HCT116 (cell line): ENCODE measurements around the gene SYNPO. TPM values are rescaled to one million over a fixed set of nuclear protein-coding genes. Genes with fewer than 3 reads are reported as not detected.

Experiments used
- ATAC-seq: fragments of 200-7000 bp; cut with Tn5 transposase; 2 replicates; pipeline ENCODE4 v1.9.1; 2020; ENCODE audit warnings: mild to moderate bottlenecking, moderate library complexity
- BruUV-seq: library from RNA; stranded (reverse); fragments of 400-500 nt; replicated peaks from 2 replicates; lab custom pipeline; 2021; lab: Mats Ljungman, UMichigan
- CTCF ChIA-PET: fragments of 300-600 bp; sonication (Branson Sonifier 250); formaldehyde crosslinking; loops from one replicate; lab custom pipeline; 2021; ENCODE audit warnings: antibody characterized with exemption; lab: Charles Lee
- POLR2A ChIA-PET: fragments of 300-600, 350-600 bp; sonication (Branson Sonifier 250); formaldehyde crosslinking; loops from one replicate; lab custom pipeline; 2021; ENCODE audit warnings: antibody characterized with exemption; lab: Charles Lee
- RAD21 ChIA-PET, 2 experiments: fragments of 300-600 bp; sonication (Branson Sonifier 250); formaldehyde crosslinking; loops; one replicate each; lab custom pipeline; 2023; ENCODE audit warnings: low total read pairs in 2 of 2; ENCODE audit not compliant: uncharacterized antibody in 2 of 2, unreplicated experiment in 2 of 2, low non-redundant PET in 1 of 2; lab: Charles Lee
- DNase-seq: peaks from one replicate; pipeline ENCODE4 v3.0.0-alpha.2; 2010; ENCODE audit warnings: low read depth, low spot score
- H2AFZ ChIP-seq: fragments of 200-600 bp; shearing (Covaris generic), sonication (generic); 2 replicates; pipeline ENCODE4 v1.6.1; 2017; ENCODE audit warnings: low read depth, mixed run types, mixed read lengths, antibody characterized with exemption, low read length; ENCODE audit not compliant: poor library complexity, severe bottlenecking
- H3K27ac ChIP-seq: 2 replicates; pipeline ENCODE4 v1.5.1; 2012; ENCODE audit warnings: low read depth, low read length
- H3K27me3 ChIP-seq: fragments of 200-600 bp; sonication (generic); 2 replicates; pipeline ENCODE4 v1.6.1; 2016; ENCODE audit warnings: mixed run types, low read length, mixed read lengths; ENCODE audit not compliant: insufficient read depth
- H3K36me3 ChIP-seq, 2 experiments: fragments of 200-500 bp in 1 of 2; fragments of 200-600 bp in 1 of 2; sonication (Bioruptor generic) in 1 of 2; sonication (generic) in 1 of 2; 2 replicates each; pipeline versions ENCODE4 v1.5.1 to v1.6.1; 2014 to 2016; ENCODE audit warnings: low read length in 2 of 2, inconsistent platforms in 1 of 2, mixed read lengths in 1 of 2, mixed run types in 1 of 2; ENCODE audit not compliant: insufficient read depth in 2 of 2, control insufficient read depth in 1 of 2
- H3K4me1 ChIP-seq, 2 experiments: fragments of 200-600 bp in 1 of 2; sonication (generic) in 1 of 2; 2 replicates each; pipeline versions ENCODE4 v1.5.1 to v1.6.1; 2012 to 2017; ENCODE audit warnings: low read length in 2 of 2, inconsistent platforms in 1 of 2, mild to moderate bottlenecking in 1 of 2, mixed read lengths in 1 of 2, mixed run types in 1 of 2, moderate library complexity in 1 of 2; ENCODE audit not compliant: insufficient read depth in 2 of 2, control insufficient read depth in 1 of 2
- H3K4me2 ChIP-seq: fragments of 200-600 bp; sonication (generic); 2 replicates; pipeline ENCODE4 v1.6.1; 2017; ENCODE audit warnings: mixed run types, low read length, mixed read lengths
- H3K4me3 ChIP-seq, 2 experiments: fragments of 200-600 bp in 1 of 2; sonication (generic) in 1 of 2; replicated peaks in 1 of 2; 2 replicates each; pipeline ENCODE4 v1.5.1; 2011 to 2016; ENCODE audit warnings: low read length in 2 of 2, control low read depth in 1 of 2, low read depth in 1 of 2, mild to moderate bottlenecking in 1 of 2, mixed read lengths in 1 of 2, mixed run types in 1 of 2
- H3K79me2 ChIP-seq: fragments of 200-600 bp; sonication (generic); 2 replicates; pipeline ENCODE4 v1.6.1; 2017; ENCODE audit warnings: mild to moderate bottlenecking, mixed run types, low read length, moderate library complexity, mixed read lengths; ENCODE audit not compliant: insufficient read depth
- H3K9ac ChIP-seq: fragments of 200-600 bp; sonication (generic); 2 replicates; pipeline ENCODE4 v1.6.1; 2016; ENCODE audit warnings: low read length, mixed read lengths
- H3K9me2 ChIP-seq: fragments of 200-600 bp; sonication (generic), shearing (Covaris generic); 2 replicates; pipeline ENCODE4 v1.6.1; 2017; ENCODE audit warnings: mixed run types, mild to moderate bottlenecking, moderate library complexity; ENCODE audit not compliant: insufficient read depth
- H3K9me3 ChIP-seq, 2 experiments: fragments of 200-500 bp in 1 of 2; fragments of 200-600 bp in 1 of 2; sonication (Bioruptor generic) in 1 of 2; sonication (generic) in 1 of 2; 2 replicates each; pipeline ENCODE4 v1.6.1; 2014 to 2017; ENCODE audit warnings: low read length in 2 of 2, mixed read lengths in 2 of 2, inconsistent platforms in 1 of 2, low read depth in 1 of 2, mild to moderate bottlenecking in 1 of 2, mixed run types in 1 of 2, moderate library complexity in 1 of 2; ENCODE audit not compliant: control insufficient read depth in 1 of 2, insufficient read depth in 1 of 2
- H4K20me1 ChIP-seq: fragments of 200-600 bp; sonication (generic), shearing (Covaris generic); 2 replicates; pipeline ENCODE4 v1.6.1; 2017; ENCODE audit warnings: mixed run types, mild to moderate bottlenecking, moderate library complexity; ENCODE audit not compliant: insufficient read depth
- ELF1 ChIP-seq: IDR thresholded peaks from 2 replicates; pipeline ENCODE4 v1.6.1; 2012; ENCODE audit warnings: low read depth, borderline replicate concordance
- POLR2AphosphoS5 ChIP-seq: IDR thresholded peaks from 2 replicates; pipeline ENCODE4 v1.6.1; 2011; ENCODE audit warnings: mild to moderate bottlenecking, low read depth, low read length, moderate library complexity
- TCF7L2 ChIP-seq: IDR thresholded peaks from 2 replicates; pipeline ENCODE4 v1.7.0; 2011; ENCODE audit warnings: borderline replicate concordance, inconsistent platforms; ENCODE audit not compliant: insufficient read depth, insufficient read length; ENCODE audit errors: extremely low read depth
- YY1 ChIP-seq: IDR thresholded peaks from 2 replicates; pipeline ENCODE4 v1.6.1; 2011; ENCODE audit warnings: low read length, low read depth, moderate library complexity, mild to moderate bottlenecking; ENCODE audit not compliant: insufficient replicate concordance; ENCODE audit errors: extremely low read depth
- ZFX ChIP-seq: fragments of 450-650 bp; IDR thresholded peaks from 2 replicates; pipeline ENCODE4 v1.6.1; 2017
- intact Hi-C: fragments of 100-400 bp; cut with micrococcal nuclease; formaldehyde crosslinking; loops from 2 replicates; pipeline ENCODE4 v1.10.0; 2022
- total RNA-seq: library from RNA; stranded (reverse); gene quantifications from one replicate; pipeline ENCODE4 v1.2.1, GENCODE V29; 2021; ENCODE audit not compliant: unreplicated experiment

SYNPO gene
- total RNA-seq, 1 experiment from 2014 or later, result 8.2 TPM

DNA sequence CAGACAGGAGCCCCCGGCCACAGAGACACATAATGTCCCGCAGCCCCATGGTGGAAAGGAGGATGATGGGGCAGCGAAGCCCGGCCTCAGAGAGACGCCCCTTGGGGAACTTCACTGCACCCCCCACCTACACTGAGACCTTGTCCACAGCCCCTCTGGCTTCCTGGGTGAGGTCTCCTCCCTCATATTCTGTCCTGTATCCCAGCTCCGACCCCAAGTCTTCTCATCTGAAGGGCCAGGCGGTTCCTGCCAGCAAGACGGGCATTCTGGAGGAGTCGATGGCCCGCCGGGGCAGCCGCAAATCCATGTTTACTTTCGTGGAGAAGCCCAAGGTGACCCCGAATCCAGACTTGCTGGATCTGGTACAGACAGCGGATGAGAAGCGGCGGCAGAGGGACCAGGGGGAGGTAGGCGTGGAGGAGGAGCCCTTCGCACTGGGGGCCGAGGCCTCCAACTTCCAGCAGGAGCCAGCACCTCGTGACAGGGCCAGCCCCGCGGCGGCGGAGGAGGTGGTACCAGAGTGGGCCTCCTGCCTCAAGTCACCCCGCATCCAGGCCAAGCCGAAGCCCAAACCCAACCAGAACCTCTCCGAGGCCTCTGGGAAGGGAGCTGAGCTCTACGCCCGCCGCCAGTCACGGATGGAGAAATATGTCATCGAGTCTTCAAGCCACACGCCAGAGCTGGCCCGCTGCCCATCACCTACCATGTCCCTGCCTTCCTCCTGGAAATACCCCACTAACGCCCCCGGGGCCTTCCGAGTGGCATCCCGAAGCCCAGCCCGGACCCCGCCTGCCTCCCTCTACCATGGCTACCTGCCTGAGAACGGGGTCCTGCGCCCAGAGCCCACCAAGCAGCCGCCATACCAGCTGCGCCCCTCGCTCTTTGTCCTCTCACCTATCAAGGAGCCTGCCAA is 8.9 kb downstream of the SYNPO start (continued):
- TF ChIP-seq TCF7L2, result no peak

DNA sequence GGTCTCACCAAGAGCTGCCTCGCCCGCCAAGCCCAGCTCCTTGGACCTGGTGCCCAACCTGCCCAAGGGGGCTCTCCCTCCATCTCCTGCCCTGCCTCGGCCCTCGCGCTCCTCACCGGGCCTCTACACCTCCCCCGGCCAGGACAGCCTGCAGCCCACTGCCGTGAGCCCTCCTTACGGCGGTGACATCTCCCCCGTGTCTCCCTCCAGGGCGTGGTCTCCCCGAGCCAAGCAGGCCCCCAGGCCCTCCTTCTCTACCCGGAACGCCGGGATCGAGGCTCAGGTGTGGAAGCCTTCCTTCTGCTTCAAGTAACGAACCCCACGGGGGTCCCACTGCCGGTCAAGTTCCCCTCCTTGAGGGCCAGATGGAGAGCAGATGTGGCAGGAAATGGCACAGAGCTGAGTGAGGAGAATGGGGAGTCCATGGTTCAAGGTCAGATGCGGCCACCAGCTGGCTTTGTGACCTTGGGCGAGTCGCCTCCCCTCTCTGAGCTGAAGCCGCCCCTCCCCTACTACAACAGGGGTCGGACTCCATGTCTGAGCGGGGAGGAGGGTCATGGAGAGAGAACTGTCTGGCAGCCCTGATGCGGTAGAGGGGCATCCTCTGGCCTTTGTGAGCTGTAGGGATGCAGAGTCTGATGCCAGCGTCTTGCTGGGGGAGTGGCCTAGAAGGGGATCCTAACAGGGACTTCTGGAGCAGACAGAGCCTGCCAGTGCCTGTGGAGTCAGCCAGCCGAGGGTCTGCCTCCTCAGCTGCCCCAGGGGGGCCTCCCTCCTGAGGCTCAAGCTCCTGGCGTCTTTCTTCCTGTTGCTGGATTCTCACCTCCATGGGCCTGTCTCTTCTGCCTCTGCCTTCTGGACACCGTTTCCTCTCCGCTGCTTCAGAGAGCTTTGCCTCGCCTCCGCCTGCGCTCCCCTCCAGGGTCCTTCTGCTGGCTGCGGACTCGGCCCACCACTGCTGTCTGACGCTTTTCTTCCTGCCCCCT is 9.9 kb downstream of the SYNPO start:
- intact Hi-C loops, result no loop called here
- H3K79me2 ChIP-seq, result no peaks in the 10 kb centered on the region
- no peaks in the 10 kb centered on the region for H3K9me3 ChIP-seq
- H2AFZ ChIP-seq, result no peak overlapping the region
- no peak overlapping the region for H3K4me3 ChIP-seq
- no peak for TF ChIP-seq ZFX
- no peak for TF ChIP-seq ELF1
- no peak for TF ChIP-seq YY1
- TF ChIP-seq POLR2AphosphoS5, result no peak
- TF ChIP-seq, all 23 proteins: peak for 0
- RAD21 ChIA-PET, result interaction anchor here in 1 of 2 experiments (0.5 kb wide), 1 partner anchor 192 kb away, joined by 9 read pairs; no protein-coding TSS in a partner anchor
- DNase-seq, result no peak
- BruUV-seq, result no TSS peak
- no peak for ATAC-seq
- H3K27me3 ChIP-seq, result no peaks in the 10 kb centered on the region
- POLR2A ChIA-PET, result no interaction called here
- CTCF ChIA-PET, result no interaction called here
- H3K9me2 ChIP-seq, result no peaks in the 10 kb centered on the region
- H3K4me2 ChIP-seq, result no peak overlapping the region
- no peaks in the 10 kb centered on the region for H4K20me1 ChIP-seq
- peaks cover 3 to 4% of the 10 kb centered on the region in 2 experiments for H3K4me1 ChIP-seq
- no peaks in the 10 kb centered on the region for H3K36me3 ChIP-seq
- no peak overlapping the region for H3K9ac ChIP-seq
- H3K27ac ChIP-seq, result no peak overlapping the region
